H1 (cell line): Measurements from ENCODE around the gene ARHGAP6.

Source experiments
- ATF3 ChIP-seq: IDR thresholded peaks from 2 replicates; pipeline ENCODE4 v1.6.1; 2011; ENCODE audit warnings: low read depth, mild to moderate bottlenecking, low read length; ENCODE audit not compliant: insufficient read depth
- EZH2 ChIP-seq: fragments of 200-600 bp; sonication (generic); IDR thresholded peaks from 2 replicates; pipeline ENCODE4 v1.7.1; 2012; ENCODE audit warnings: low read depth, mild to moderate bottlenecking, moderate library complexity, low read length, inconsistent platforms; ENCODE audit not compliant: severe bottlenecking
- JUND ChIP-seq: IDR thresholded peaks from 2 replicates; pipeline ENCODE4 v1.6.1; 2011; ENCODE audit warnings: mild to moderate bottlenecking, improper control_type of control experiment, low read length
- RAD21 ChIP-seq, 2 experiments: IDR thresholded peaks in 1 of 2; conservative IDR thresholded peaks in 1 of 2; 2 replicates each; pipeline ENCODE4 v1.6.1; 2011; ENCODE audit warnings: low read depth in 2 of 2, low read length in 2 of 2, improper control_type of control experiment in 1 of 2, inconsistent platforms in 1 of 2, mild to moderate bottlenecking in 1 of 2, moderate library complexity in 1 of 2
- TAF1 ChIP-seq: IDR thresholded peaks from 2 replicates; pipeline ENCODE4 v1.6.1; 2011; ENCODE audit warnings: mild to moderate bottlenecking, low read depth, low read length
- ZNF274 ChIP-seq: IDR thresholded peaks from 2 replicates; pipeline ENCODE4 v1.7.0; 2012; ENCODE audit warnings: low read length, borderline replicate concordance; ENCODE audit errors: extremely low read depth

DNA sequence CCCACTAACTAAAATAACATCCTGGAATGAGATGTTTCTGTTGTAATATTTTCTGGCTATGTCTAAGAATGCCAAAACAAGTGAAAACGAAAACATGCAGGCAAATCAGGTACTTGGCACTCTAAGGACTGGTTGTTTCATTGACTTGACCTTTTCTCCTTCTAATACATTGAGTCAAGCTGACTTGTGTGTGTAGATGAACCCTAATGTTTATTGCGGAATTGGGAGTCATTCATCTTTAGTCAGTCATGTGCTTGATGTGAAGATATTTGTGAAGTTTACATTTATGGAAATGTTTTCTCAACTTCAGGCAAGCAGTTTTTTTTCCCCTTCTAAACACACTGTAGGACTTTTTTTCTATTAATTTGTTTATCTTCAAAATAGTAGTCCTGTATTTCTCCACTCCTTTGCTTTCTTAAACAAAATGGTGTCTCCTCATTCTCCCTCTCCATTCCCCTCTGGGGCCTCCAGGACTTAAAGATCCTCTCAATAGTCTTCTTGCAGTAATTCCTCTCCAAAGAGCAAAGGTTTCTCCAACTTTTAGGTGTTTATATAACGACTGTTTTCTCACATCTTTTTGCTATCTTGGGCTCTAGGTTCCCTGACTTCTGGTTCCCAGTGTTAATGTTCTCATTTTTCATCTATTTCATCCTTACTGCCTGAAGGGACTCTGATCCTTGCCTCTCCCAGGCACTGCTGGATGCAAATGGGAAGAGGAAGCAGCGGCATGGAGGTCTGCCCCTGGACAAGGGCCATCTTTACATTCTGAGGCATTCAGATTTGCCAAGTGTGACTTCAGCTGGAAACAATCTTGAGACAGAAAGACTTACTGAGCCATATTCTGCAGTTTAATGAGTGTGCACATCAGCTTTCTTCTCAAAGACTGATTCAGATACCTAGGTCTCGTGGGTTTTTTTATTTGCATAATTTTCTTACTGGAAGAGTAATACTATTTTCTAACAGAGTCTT is 166.4 kb downstream of the ARHGAP6 start:
- TF ChIP-seq EZH2, result no peak
- no peak for TF ChIP-seq RAD21 (IDR thresholded peaks at IDR 0.05 in 1 of 2, conservative IDR thresholded peaks at IDR 0.05 in 1 of 2; ENCODE audit: low read depth in 2 of 2, low read length in 2 of 2)
- no peak for TF ChIP-seq JUND
- TF ChIP-seq ZNF274, result no peak
- no peak for TF ChIP-seq TAF1
- no peak for TF ChIP-seq ATF3
